Neural progenitor cell (in vitro differentiated cells): ENCODE results near the gene MAD1L1. TPM values are rescaled to one million over a fixed set of nuclear protein-coding genes. Genes with fewer than 3 reads are reported as not detected.

Experiments used
- DNase-seq: peaks from one replicate; pipeline ENCODE4 v3.0.0-alpha.2; 2016; ENCODE audit warnings: low spot score
- H2AFZ ChIP-seq: fragments of 200-600 bp; sonication (generic); replicated peaks from 2 replicates; pipeline ENCODE4 v1.6.1; 2016; ENCODE audit warnings: antibody characterized with exemption
- H3F3A ChIP-seq: fragments of 200-600 bp; sonication (generic); 2 replicates; pipeline ENCODE4 v1.6.1; 2016; ENCODE audit warnings: antibody characterized with exemption, low read depth
- H3K27ac ChIP-seq: fragments of 200-600 bp; sonication (generic); 2 replicates; pipeline ENCODE4 v1.5.1; 2016; ENCODE audit warnings: mild to moderate bottlenecking
- H3K27me3 ChIP-seq: fragments of 200-600 bp; sonication (generic); 2 replicates; pipeline ENCODE4 v1.6.1; 2016; ENCODE audit warnings: mild to moderate bottlenecking, moderate library complexity
- H3K36me3 ChIP-seq: fragments of 200-600 bp; sonication (generic); 2 replicates; pipeline ENCODE4 v1.5.1; 2016
- H3K4me1 ChIP-seq: fragments of 200-600 bp; sonication (generic); 2 replicates; pipeline ENCODE4 v1.6.1; 2016; ENCODE audit warnings: mixed run types
- H3K4me2 ChIP-seq: fragments of 200-600 bp; sonication (generic); 2 replicates; pipeline ENCODE4 v1.6.1; 2016
- H3K4me3 ChIP-seq: fragments of 200-600 bp; sonication (generic); 2 replicates; pipeline ENCODE4 v1.5.1; 2016
- H3K79me2 ChIP-seq: fragments of 200-600 bp; sonication (generic); 2 replicates; pipeline ENCODE4 v1.6.1; 2016; ENCODE audit warnings: low read depth
- H3K9ac ChIP-seq: fragments of 200-600 bp; sonication (generic); 2 replicates; pipeline ENCODE4 v1.6.1; 2016
- H3K9me3 ChIP-seq: fragments of 200-600 bp; sonication (generic); 2 replicates; pipeline ENCODE4 v1.5.1; 2016; ENCODE audit warnings: low read depth
- H4K20me1 ChIP-seq: fragments of 200-600 bp; sonication (generic); 2 replicates; pipeline ENCODE4 v1.6.1; 2016; ENCODE audit warnings: low read depth
- H3K27ac Mint-ChIP-seq: 3 replicates; pipeline ENCODE4 v1.8.0; 2021; ENCODE audit warnings: mixed read lengths
- H3K27me3 Mint-ChIP-seq: 2 replicates; pipeline ENCODE4 v1.8.0; 2022; ENCODE audit warnings: low read depth, mild to moderate bottlenecking, inconsistent platforms, moderate library complexity, mixed read lengths; ENCODE audit not compliant: insufficient read depth
- H3K36me3 Mint-ChIP-seq: 3 replicates; pipeline ENCODE4 v1.8.0; 2021; ENCODE audit warnings: mixed read lengths
- H3K4me1 Mint-ChIP-seq: 3 replicates; pipeline ENCODE4 v1.8.0; 2021; ENCODE audit warnings: mixed read lengths
- H3K4me3 Mint-ChIP-seq: 3 replicates; pipeline ENCODE4 v1.8.0; 2021; ENCODE audit warnings: mild to moderate bottlenecking, moderate library complexity, mixed read lengths
- H3K9me3 Mint-ChIP-seq: 3 replicates; pipeline ENCODE4 v1.8.0; 2020; ENCODE audit warnings: mixed read lengths
- CTCF ChIP-seq: fragments of 200-600 bp; sonication (generic); IDR thresholded peaks from 2 replicates; pipeline ENCODE4 v1.5.1; 2017; ENCODE audit warnings: antibody characterized with exemption, mild to moderate bottlenecking
- EZH2 ChIP-seq: fragments of 200-600 bp; sonication (generic); IDR thresholded peaks from 2 replicates; pipeline ENCODE4 v1.6.1; 2017; ENCODE audit warnings: antibody characterized with exemption, mild to moderate bottlenecking, moderate library complexity
- EZH2phosphoT487 ChIP-seq: fragments of 200-600 bp; sonication (generic); IDR thresholded peaks from 2 replicates; pipeline ENCODE4 v1.6.1; 2017; ENCODE audit warnings: antibody characterized with exemption
- total RNA-seq: library from RNA; depleted of rRNA; stranded (reverse); fragments of >200 nt; gene quantifications from 2 replicates; pipeline ENCODE4 v1.2.3, GENCODE V29; 2015; ENCODE audit warnings: low replicate concordance

MAD1L1 gene
- total RNA-seq, 1 donor from 2014 or later = 23.7 TPM

- H3K4me1 Mint-ChIP-seq = peaks cover 42% of the 10 kb centered on the region
- H3K9ac ChIP-seq = no peak overlapping the region
- peaks cover 8% of the 10 kb centered on the region for H3K36me3 Mint-ChIP-seq
- peak overlapping the region; percentile 59 for H3K4me3 Mint-ChIP-seq
- H4K20me1 ChIP-seq = peaks cover 13% of the 10 kb centered on the region
- no peak overlapping the region for H3K27ac ChIP-seq
- no peak for DNase-seq
- peaks cover 12% of the 10 kb centered on the region for H3F3A ChIP-seq
- H3K27ac Mint-ChIP-seq = no peak overlapping the region
- H3K9me3 Mint-ChIP-seq = no peaks in the 10 kb centered on the region
- TF ChIP-seq EZH2phosphoT487 (no peak), CTCF (no peak), EZH2 (no peak)
- no peak overlapping the region for H3K4me2 ChIP-seq
- H3K36me3 ChIP-seq = no peaks in the 10 kb centered on the region
- no peak overlapping the region for H3K4me3 ChIP-seq
- no peaks in the 10 kb centered on the region for H3K27me3 ChIP-seq
- H3K79me2 ChIP-seq = no peaks in the 10 kb centered on the region
- peaks cover 23% of the 10 kb centered on the region for H3K4me1 ChIP-seq
- peaks cover 3% of the 10 kb centered on the region for H3K27me3 Mint-ChIP-seq
- H2AFZ ChIP-seq = no peak overlapping the region
- H3K9me3 ChIP-seq = no peaks in the 10 kb centered on the region
Observed at GRCh38 chr7:2084331-2084730, 148.4 kb downstream of the MAD1L1 start.

GRCh38 chr7:2083362-2083761 lies 149.4 kb downstream of the MAD1L1 start:
- no peaks in the 10 kb centered on the region for H3K9me3 Mint-ChIP-seq
- peaks cover 12% of the 10 kb centered on the region for H3F3A ChIP-seq

DNA sequence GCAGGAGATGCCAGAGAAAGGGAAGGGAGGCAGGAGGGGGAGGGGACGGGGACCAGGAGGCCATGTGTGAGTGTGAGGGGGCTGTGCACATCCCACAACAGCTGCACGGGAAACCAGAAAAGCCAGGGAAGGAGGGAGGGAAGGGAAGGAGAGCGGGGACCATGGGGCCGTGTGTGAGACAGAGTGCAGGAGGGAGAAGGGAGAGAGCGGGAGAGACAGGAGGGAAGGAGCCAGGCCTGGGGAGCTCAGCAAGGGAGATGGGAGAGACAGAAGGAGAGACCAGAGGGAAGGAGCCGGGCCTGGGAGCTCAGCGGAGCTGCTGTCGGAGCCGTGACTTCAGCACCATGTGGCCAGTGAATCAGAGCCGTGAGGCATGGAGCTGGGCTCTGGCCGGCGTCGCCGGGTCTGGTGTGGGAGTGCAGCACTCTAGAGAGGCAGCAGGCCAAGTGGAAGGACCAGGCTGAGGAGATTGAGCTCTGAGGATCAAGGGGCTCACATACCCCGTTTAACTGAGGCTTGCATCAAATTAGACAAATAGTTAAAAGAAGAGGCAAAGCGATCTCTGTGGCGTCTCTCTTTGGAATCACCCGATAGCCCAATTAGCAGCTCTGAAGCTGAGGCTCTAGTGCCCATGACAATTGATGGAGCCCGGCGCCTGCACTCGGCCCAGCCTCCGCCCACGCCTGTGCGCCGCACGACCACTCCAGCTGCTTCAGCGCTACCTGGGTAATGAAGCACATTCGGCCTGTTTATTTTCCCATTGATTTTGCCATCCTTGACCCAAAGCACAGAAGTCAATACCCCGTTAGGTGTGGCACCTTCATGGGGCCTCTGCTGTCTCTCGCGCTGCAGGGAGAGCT lies 150.4 kb downstream of the MAD1L1 start:
- peaks cover 27% of the 10 kb centered on the region for H4K20me1 ChIP-seq
- H3K4me1 ChIP-seq = peaks cover 27% of the 10 kb centered on the region
- H3K9ac ChIP-seq = no peak overlapping the region
- H3K27me3 Mint-ChIP-seq = peaks cover 3% of the 10 kb centered on the region
- H3K27ac ChIP-seq = no peak overlapping the region
- H3K4me2 ChIP-seq = no peak overlapping the region
- no peak overlapping the region for H3K4me3 Mint-ChIP-seq
- H3K27me3 ChIP-seq = no peaks in the 10 kb centered on the region
- H3K9me3 Mint-ChIP-seq = no peaks in the 10 kb centered on the region
- H3K27ac Mint-ChIP-seq = peak overlapping the region; percentile 29
- H3K36me3 Mint-ChIP-seq = peaks cover 8% of the 10 kb centered on the region
- peaks cover 12% of the 10 kb centered on the region for H3F3A ChIP-seq
- H3K79me2 ChIP-seq = peaks cover 4% of the 10 kb centered on the region
- H3K4me3 ChIP-seq = no peak overlapping the region
- no peak overlapping the region for H2AFZ ChIP-seq
- H3K4me1 Mint-ChIP-seq = peaks cover 50% of the 10 kb centered on the region
- TF ChIP-seq CTCF = no peak
- no peak for TF ChIP-seq EZH2
- no peak for TF ChIP-seq EZH2phosphoT487
- no peaks in the 10 kb centered on the region for H3K36me3 ChIP-seq
- no peak for DNase-seq
- no peaks in the 10 kb centered on the region for H3K9me3 ChIP-seq

More at GRCh38 chr7:2083362-2083761, 149.4 kb downstream of the MAD1L1 start:
- TF ChIP-seq CTCF (no peak), EZH2phosphoT487 (no peak), EZH2 (no peak)
- Mint-ChIP-seq H3K36me3 (peaks cover 8% of the 10 kb centered on the region), H3K4me1 (peaks cover 45% of the 10 kb centered on the region), H3K27me3 (peaks cover 3% of the 10 kb centered on the region), H3K4me3 (no peak overlapping the region), H3K27ac (no peak overlapping the region)
- Histone ChIP-seq H3K4me3 (no peak overlapping the region), H3K79me2 (peaks cover 4% of the 10 kb centered on the region), H3K36me3 (no peaks in the 10 kb centered on the region), H3K9me3 (no peaks in the 10 kb centered on the region), H3K27ac (no peak overlapping the region), H2AFZ (no peak overlapping the region), H3K9ac (no peak overlapping the region), H4K20me1 (peaks cover 23% of the 10 kb centered on the region), H3K4me1 (peaks cover 27% of the 10 kb centered on the region), H3K27me3 (no peaks in the 10 kb centered on the region), H3K4me2 (no peak overlapping the region)
- no peak for DNase-seq
